Measurements from ENCODE around the gene RANBP9.

GRCh38 chr6:13572951-13573654 is 138.5 kb downstream of the RANBP9 start:
- TF ChIP-seq ZNF544 (tag by site-specific recombination; IDR thresholded peaks at IDR 0.05) = no peak
- TF ChIP-seq KLF16 (tag by site-specific recombination; IDR thresholded peaks at IDR 0.05) = no peak
- no peak for TF ChIP-seq CTCF (tag by site-specific recombination; IDR thresholded peaks at IDR 0.05)
- TF ChIP-seq ZNF580 (tag by site-specific recombination; IDR thresholded peaks at IDR 0.05) = no peak
- no peak for TF ChIP-seq ZNF677 (tag by site-specific recombination; IDR thresholded peaks at IDR 0.05)
- TF ChIP-seq ZNF621 (tag by site-specific recombination; IDR thresholded peaks at IDR 0.05) = no peak
- no peak for TF ChIP-seq ZNF274 (IDR thresholded peaks at IDR 0.05; ENCODE audit: low read length)
- TF ChIP-seq ZNF274 (tag by site-specific recombination; IDR thresholded peaks at IDR 0.05; ENCODE audit: borderline replicate concordance) = no peak
